CD4-positive, alpha-beta T cell treated with Interleukin-17A for 1 hour (primary cell): ENCODE measurements around the gene C4orf33.
"Not testable (repeated sequence)": the region's sequence is repeated elsewhere in the genome, so short reads cannot be mapped to it uniquely, and the experiment has no call there.

Experiments
- DNase-seq: peaks from one replicate; pipeline ENCODE4 v3.0.0-alpha.2; 2020

Gene C4orf33, protein sequence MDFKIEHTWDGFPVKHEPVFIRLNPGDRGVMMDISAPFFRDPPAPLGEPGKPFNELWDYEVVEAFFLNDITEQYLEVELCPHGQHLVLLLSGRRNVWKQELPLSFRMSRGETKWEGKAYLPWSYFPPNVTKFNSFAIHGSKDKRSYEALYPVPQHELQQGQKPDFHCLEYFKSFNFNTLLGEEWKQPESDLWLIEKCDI

GRCh38 chr4:129095811-129096454 lies at the start of gene C4orf33:
C4orf33 (plus strand) TSS chr4:129096152; CDS start chr4:129102611, 6,459 bp downstream.
- peak; percentile 85 for DNase-seq

DNA sequence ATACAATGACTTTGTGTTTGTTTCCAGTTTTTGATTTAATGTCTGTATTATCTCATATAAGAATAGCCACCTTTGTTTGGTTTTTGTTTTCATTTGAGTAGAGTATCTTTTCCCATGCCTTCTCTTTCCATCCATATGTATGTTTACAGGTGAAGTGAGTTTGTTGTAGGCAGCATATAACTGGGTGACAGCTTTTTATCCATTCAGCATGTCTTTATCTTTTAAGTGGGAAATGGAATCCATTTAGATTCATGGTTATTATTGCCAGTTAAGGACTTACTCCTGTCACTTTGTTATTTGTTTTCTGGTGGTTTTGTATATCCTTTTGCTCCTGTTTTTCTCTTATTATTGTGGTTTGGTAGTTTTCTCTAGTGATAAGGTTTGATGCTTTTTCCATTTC lies 36.9 kb upstream of the C4orf33 start:
- no peak for DNase-seq

DNA sequence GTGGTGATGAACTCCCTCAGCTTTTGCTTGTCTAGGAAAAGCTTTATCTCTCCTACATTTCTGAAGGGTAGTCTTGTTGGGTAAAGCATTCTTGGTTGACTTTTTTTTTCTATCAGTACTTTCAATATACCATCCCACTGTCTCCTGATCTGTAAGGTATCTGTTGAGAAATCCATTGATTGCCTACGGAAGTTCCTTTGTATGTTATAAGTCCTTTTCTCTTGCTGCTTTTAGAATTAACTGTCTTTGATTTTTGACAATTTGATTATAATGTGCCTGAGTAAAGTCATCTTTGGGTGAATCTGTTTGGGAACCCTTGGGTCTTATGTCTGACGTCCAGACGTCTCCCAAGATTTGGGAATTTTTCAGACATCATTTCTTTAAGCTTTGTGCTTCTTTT lies 33.4 kb upstream of the C4orf33 start:
- DNase-seq = no peak

- DNase-seq = no peak
Observed at GRCh38 chr4:129063640-129064039, 32.3 kb upstream of the C4orf33 start.

GRCh38 chr4:129064717-129065116 lies 31.2 kb upstream of the C4orf33 start:
- DNase-seq = no peak

- DNase-seq = not testable (repeated sequence)
Observed at GRCh38 chr4:129069537-129069936, 26.4 kb upstream of the C4orf33 start.

DNA sequence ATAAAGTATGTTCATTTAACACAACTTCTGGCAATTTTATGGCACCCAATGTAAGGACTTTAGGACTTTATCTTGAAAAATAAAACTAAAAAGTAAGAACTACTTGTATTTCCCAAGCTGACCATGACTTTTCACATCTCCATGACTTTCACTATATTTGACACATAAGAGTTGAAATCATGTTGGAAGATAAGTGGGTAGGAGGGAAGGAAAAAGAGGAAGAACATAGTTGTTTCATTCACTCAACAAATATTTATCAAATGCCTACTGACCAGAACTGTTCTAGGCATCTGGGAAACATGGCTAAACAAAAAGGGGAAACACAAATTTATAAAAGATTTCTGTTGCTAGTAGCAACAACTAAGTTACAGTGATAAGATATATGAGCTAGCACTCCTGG lies 18.6 kb upstream of the C4orf33 start:
- no peak for DNase-seq

DNA sequence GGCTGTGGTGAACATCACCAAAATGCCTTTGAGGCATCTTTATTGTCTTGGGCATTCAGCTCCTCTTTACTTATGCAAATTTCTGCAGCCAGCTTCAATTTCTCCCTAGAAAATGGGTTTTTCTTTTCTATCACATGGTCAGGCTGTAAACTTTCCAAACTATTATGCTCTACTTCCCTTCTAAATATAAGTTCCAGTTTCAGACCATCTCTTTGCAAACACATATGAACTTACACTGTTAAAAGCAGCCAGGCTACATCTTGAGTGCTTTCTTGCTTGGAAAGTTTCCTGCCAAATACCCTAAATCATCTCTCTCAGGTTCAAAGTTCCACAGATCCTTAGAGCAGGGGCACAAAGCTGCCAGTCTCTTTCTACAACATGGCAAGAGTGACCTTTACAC lies 15.8 kb upstream of the C4orf33 start:
- no peak for DNase-seq

DNA sequence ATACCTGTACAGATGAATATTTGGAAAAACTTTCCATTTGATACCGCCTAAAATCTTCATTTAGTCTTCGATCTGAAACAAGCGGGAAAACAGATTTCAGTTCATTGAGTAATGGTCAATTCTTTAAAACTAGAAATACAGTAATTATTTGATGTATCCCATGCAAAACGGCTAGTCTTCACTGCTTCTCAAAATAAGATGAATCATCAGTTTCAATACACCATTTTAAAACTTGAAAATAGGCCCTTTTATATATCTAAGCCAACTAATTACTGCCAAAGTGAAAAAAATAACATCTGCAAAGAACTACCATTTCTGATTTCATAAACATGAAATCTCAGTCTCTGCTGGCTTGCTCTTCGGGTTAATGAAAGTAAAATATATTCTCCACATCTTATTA lies 13.7 kb upstream of the C4orf33 start:
- no peak for DNase-seq

DNA sequence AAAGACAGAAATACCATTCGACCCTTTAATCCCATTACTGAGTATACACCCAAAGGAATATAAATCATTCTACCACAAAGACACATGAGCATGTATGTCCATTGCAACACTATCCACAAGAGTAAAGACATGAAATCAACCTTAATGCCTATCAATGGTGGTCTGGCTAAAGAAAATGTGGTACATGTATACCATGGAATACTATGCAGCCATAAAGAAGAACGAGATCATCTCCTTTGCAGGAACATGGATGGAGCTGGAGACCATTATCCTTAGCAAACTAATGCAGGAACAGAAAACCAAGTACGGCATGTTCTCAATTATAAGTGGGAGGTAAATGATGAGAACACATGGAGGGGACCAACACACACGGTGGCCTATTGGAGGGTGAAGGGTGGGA lies 10.5 kb upstream of the C4orf33 start:
- DNase-seq = no peak

- DNase-seq = no peak
Observed at GRCh38 chr4:129087516-129087915, 8.4 kb upstream of the C4orf33 start.

GRCh38 chr4:129092631-129093190 lies 3.2 kb upstream of the C4orf33 start:
- no peak for DNase-seq

GRCh38 chr4:129093191-129093920 lies 2.6 kb upstream of the C4orf33 start, which contains the start of gene SCLT1:
SCLT1 (minus strand) TSS chr4:129093539; CDS start chr4:129093103, 436 bp downstream.
- peak; percentile 96 for DNase-seq

DNA sequence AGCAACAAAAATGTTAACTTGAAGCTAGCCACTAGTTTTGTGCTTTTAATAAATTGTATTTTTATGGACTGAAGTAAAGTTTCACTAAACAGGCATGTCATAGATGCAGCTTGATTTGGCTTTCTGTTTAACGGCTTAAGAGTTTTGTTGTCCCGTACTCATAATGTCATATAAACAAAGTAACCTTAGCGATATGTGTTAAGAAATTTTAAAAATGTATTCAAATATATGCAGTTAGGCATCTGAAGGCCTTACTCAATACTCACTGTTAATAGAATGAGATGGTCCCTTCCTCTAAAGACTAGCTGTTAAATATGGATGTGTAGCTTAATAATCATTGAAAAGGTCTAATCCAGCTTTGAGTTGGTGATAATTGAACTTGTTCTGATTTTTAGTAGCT lies 1.6 kb upstream of the C4orf33 start:
- DNase-seq = no peak

DNA sequence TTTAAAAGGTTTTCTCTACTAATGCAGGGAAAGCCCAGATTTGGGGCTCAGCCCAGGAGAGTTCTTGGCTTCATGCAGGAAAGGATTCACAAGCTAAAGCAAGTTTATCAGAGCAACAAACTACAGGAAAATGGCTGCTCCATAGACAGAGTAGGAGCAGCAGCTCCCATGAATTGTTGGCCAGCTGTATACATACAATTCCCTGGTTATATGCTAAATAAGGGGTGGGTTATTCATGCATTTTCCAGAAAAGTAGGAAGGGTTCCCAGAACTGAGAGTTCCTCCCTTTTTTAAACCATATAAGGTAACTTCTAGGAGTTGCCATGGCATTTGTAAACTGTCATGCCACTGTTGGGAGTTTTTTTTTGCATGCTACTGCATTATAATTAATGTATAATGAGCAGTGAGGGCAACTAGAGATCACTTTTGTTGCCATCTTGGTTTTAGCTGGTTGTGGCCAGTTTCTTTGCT lies 2.6 kb downstream of the C4orf33 start:
- DNase-seq = no peak

DNA sequence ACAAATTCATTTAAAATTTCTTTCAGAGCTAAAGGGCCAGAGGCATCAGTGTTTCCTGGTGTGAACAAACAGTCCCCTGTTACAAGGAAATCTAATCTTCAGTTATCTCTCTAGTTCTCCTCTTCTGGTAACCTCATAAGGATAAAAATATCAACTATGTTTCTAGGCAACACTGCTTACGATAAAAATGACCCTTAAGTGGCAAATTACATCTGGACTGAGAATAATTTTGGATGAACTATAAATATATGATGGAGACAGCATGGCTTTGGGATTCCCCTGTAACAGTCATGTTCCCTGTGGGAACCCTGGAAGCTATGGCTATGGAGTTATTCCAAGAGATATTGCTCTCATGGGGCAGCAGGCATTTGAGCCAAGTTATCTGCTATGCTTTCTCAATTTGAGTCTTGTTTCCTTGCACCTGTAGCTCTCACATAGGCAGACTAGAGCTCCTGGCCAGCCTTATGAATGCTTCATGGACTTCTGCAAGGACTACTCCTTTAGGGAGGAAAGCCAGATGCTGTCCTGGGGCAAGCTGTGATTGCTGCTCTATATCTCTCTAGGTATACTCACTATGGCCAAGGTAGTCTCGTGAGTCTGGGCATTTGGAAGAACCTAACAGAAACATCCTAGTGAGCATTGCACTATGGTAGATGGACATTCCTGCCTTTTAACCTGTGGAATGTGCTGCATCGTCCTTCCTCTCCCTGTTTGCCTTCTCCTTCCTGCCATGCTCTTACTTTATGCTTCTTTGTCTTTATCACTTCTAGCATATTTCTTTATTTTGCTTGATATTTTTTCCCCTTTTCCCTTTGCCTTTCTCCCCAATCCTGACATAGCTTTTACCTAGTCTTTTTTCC lies 14.2 kb downstream of the C4orf33 start:
- DNase-seq = no peak

- DNase-seq = no peak
Observed at GRCh38 chr4:129110931-129111330, 15.0 kb downstream of the C4orf33 start.

GRCh38 chr4:129111919-129112318 lies 16.0 kb downstream of the C4orf33 start:
- DNase-seq = no peak

GRCh38 chr4:129113434-129113833 lies 17.5 kb downstream of the C4orf33 start:
- DNase-seq = no peak

GRCh38 chr4:129113919-129114318 lies 18.0 kb downstream of the C4orf33 start:
- DNase-seq = no peak

GRCh38 chr4:129117705-129118104 lies 21.8 kb downstream of the C4orf33 start:
- no peak for DNase-seq

GRCh38 chr4:129126614-129127013 lies 30.7 kb downstream of the C4orf33 start:
- DNase-seq = not testable (repeated sequence)

GRCh38 chr4:129129143-129129542 lies 33.2 kb downstream of the C4orf33 start:
- DNase-seq = no peak
